ENCODE results near the gene GTSF1L. TPM values are rescaled to one million over a fixed set of nuclear protein-coding genes. Genes with fewer than 3 reads are reported as not detected.

The GTSF1L gene
- total and polyA plus RNA-seq, 2 of the 4 experiments (the other 2 are of a cell fraction): not detected

- H3K4me2 ChIP-seq (ENCODE audit: low read depth, low read length): no peak overlapping the region
- dilution Hi-C loops (cut with HindIII; ENCODE audit: low sequenced_read_pairs, unreplicated experiment) (no loop called here), in situ Hi-C loops (cut with MboI; ENCODE audit: low sequenced_read_pairs) (no loop called here), intact Hi-C loops (cut with micrococcal nuclease) (no loop called here)
- no peak for ATAC-seq (ENCODE audit: low read depth)
- no peaks in the 10 kb centered on the region for H4K20me1 ChIP-seq (ENCODE audit: insufficient read depth, low read length)
- no peak overlapping the region for H3K9ac ChIP-seq (ENCODE audit: low read depth, low read length)
- H2BK20ac ChIP-seq (ENCODE audit: low read depth, low read length): no peak overlapping the region
- H4K91ac ChIP-seq (ENCODE audit: insufficient read depth, low read depth, low read length): no peak overlapping the region
- no peaks in the 10 kb centered on the region for H3K36me3 ChIP-seq (ENCODE audit: control insufficient read depth, insufficient read depth, low read length)
- H2AK9ac ChIP-seq (replicated peaks; ENCODE audit: low read depth, low read length, poor library complexity): no peak overlapping the region
- no peak overlapping the region for H2BK15ac ChIP-seq (ENCODE audit: low read depth, low read length)
- DNase-seq: no peak
- ChIA-PET CTCF (interaction anchor here (0.6 kb wide), 1 partner anchor 40 kb away, joined by 3 read pairs; no protein-coding TSS in a partner anchor), POLR2A (ENCODE audit: unreplicated experiment) (no interaction called here)
- no peak overlapping the region for H3K14ac ChIP-seq (replicated peaks; ENCODE audit: low read depth, low read length)
- no peak overlapping the region for H3K56ac ChIP-seq (ENCODE audit: extremely low read depth, insufficient read depth, low read length)
- H3K4me1 ChIP-seq (ENCODE audit: control insufficient read depth, insufficient read depth, low read length): no peaks in the 10 kb centered on the region
- H2AK5ac ChIP-seq (ENCODE audit: low read depth, low read length): no peak overlapping the region
- H3K18ac ChIP-seq (ENCODE audit: low read depth, low read length): no peak overlapping the region
- H4K8ac ChIP-seq (ENCODE audit: low read depth in 2 of 2, low read length in 2 of 2): no peak overlapping the region
- no CpG with 5 or more reads among the region's 9 CpGs for WGBS, 2 experiments (ENCODE audit: extremely low coverage in 2 of 2, insufficient read length in 1 of 2)
- no TSS peak for BruUV-seq (replicated peaks)
- H2BK5ac ChIP-seq (ENCODE audit: low read depth, low read length, poor library complexity, severe bottlenecking): no peak overlapping the region
- H3K27ac ChIP-seq (ENCODE audit: insufficient read depth, low read length): no peak overlapping the region
- no peak overlapping the region for H3K4me3 ChIP-seq (ENCODE audit: insufficient read depth, low read depth, low read length)
- H3K27me3 ChIP-seq (ENCODE audit: control insufficient read depth, insufficient read depth, low read length): peaks cover 5% of the 10 kb centered on the region; the same call in 1 of the 2 replicates
- no peak overlapping the region for H3K23ac ChIP-seq (ENCODE audit: low read depth, low read length)
- no peaks in the 10 kb centered on the region for H3K79me1 ChIP-seq (ENCODE audit: low read depth in 1 of 2, low read length in 2 of 2)
- H3K9me1 ChIP-seq (ENCODE audit: insufficient read depth, low read length): peaks cover 7% of the 10 kb centered on the region; the same call in 1 of the 2 replicates
- H2AFZ ChIP-seq (replicated peaks; ENCODE audit: low read length, poor library complexity): no peak overlapping the region
- H4K5ac ChIP-seq (ENCODE audit: low read depth, low read length): no peak overlapping the region
- H2BK120ac ChIP-seq (ENCODE audit: low read depth, low read length): no peak overlapping the region
- no peak overlapping the region for H3K4ac ChIP-seq (ENCODE audit: low read depth, low read length)
- no peaks in the 10 kb centered on the region for H3K9me3 ChIP-seq (ENCODE audit: control insufficient read depth, insufficient read depth, low read length)
- TF ChIP-seq CTCF (conservative IDR thresholded peaks at IDR 0.05; ENCODE audit: low read depth, low read length): no peak
- no peak for TF ChIP-seq BHLHE40 (IDR thresholded peaks at IDR 0.05; ENCODE audit: low read depth, low read length)
- TF ChIP-seq FOS (IDR thresholded peaks at IDR 0.05; ENCODE audit: low read depth, low read length): no peak
- TF ChIP-seq MXI1 (IDR thresholded peaks at IDR 0.05; ENCODE audit: borderline replicate concordance, low read depth, low read length): no peak
- TF ChIP-seq MAZ (IDR thresholded peaks at IDR 0.05; ENCODE audit: borderline replicate concordance, low read depth, low read length): no peak
- TF ChIP-seq NFE2L2 (IDR thresholded peaks at IDR 0.05; ENCODE audit: low read depth, low read length): no peak
- no peak for TF ChIP-seq RFX5 (IDR thresholded peaks at IDR 0.05; ENCODE audit: low read depth, low read length)
- TF ChIP-seq MAFK (IDR thresholded peaks at IDR 0.05; ENCODE audit: low read depth, low read length): no peak
- TF ChIP-seq ELK1 (IDR thresholded peaks at IDR 0.05; ENCODE audit: borderline replicate concordance, low read depth, low read length): no peak
- TF ChIP-seq RAD21 (IDR thresholded peaks at IDR 0.05; ENCODE audit: low read length): no peak
- TF ChIP-seq SMC3 (IDR thresholded peaks at IDR 0.05; ENCODE audit: low read depth, low read length): no peak
- no peak for TF ChIP-seq RCOR1 (IDR thresholded peaks at IDR 0.05; ENCODE audit: insufficient replicate concordance, low read length)
- TF ChIP-seq POLR2A (IDR thresholded peaks at IDR 0.05; ENCODE audit: low read depth, low read length): no peak
- no peak for TF ChIP-seq CHD1 (IDR thresholded peaks at IDR 0.05; ENCODE audit: low read depth, low read length)
Observed at GRCh38 chr20:43766917-43767316, 40.1 kb upstream of the GTSF1L start.

All from IMR-90 (cell line).